Endothelial cell of umbilical vein (primary cell): ENCODE measurements around the gene PLXNA3. TPM values are rescaled to one million over a fixed set of nuclear protein-coding genes. Genes with fewer than 3 reads are reported as not detected.

Source experiments
- BruUV-seq: library from RNA; stranded (reverse); fragments of 400-500 nt; replicated peaks from 2 replicates; lab custom pipeline; 2021; lab: Mats Ljungman, UMichigan
- CTCF ChIA-PET: fragments of 300-600, 350-600 bp; sonication (Branson Sonifier 250); formaldehyde crosslinking; loops from one replicate; lab custom pipeline; 2021; ENCODE audit warnings: antibody characterized with exemption, inconsistent platforms; lab: Charles Lee
- POLR2A ChIA-PET: fragments of 300-600, 350-600 bp; sonication (Branson Sonifier 250); formaldehyde crosslinking; loops from one replicate; lab custom pipeline; 2021; ENCODE audit warnings: antibody characterized with exemption, inconsistent platforms; lab: Charles Lee
- DNase-seq: peaks from one replicate; pipeline ENCODE4 v3.0.0-alpha.2; 2011; ENCODE audit warnings: low read depth, low spot score
- FAIRE-seq: peaks from 2 replicates; lab custom pipeline; 2011; peaks lifted over from hg19 to GRCh38; lab: Jason Lieb, UNC
- H2AFZ ChIP-seq: 2 replicates; pipeline ENCODE4 v1.6.0; 2012; ENCODE audit warnings: low read depth, low read length, control low read depth, inconsistent platforms
- H3K27ac ChIP-seq: 2 replicates; pipeline ENCODE4 v1.5.1; 2011; ENCODE audit warnings: low read depth, mild to moderate bottlenecking, control low read depth, low read length, moderate library complexity; ENCODE audit not compliant: insufficient read depth
- H3K27me3 ChIP-seq, 2 experiments: 2 replicates each; pipeline versions ENCODE4 v1.6.0 to v1.6.1; 2011; ENCODE audit warnings: low read length in 2 of 2, mixed read lengths in 1 of 2; ENCODE audit not compliant: control insufficient read depth in 2 of 2, insufficient read depth in 2 of 2
- H3K36me3 ChIP-seq, 2 experiments: 2 replicates in 1 of 2; 3 replicates in 1 of 2; pipeline ENCODE4 v1.5.1; 2011; ENCODE audit warnings: low read length in 2 of 2, mild to moderate bottlenecking in 1 of 2, moderate library complexity in 1 of 2; ENCODE audit not compliant: control insufficient read depth in 2 of 2, insufficient read depth in 2 of 2; ENCODE audit errors: extremely low read depth in 1 of 2
- H3K4me1 ChIP-seq: 3 replicates; pipeline ENCODE4 v1.5.1; 2011; ENCODE audit warnings: mild to moderate bottlenecking, low read length; ENCODE audit not compliant: control insufficient read depth, insufficient read depth; ENCODE audit errors: extremely low read depth
- H3K4me2 ChIP-seq: 2 replicates; pipeline ENCODE4 v1.6.1; 2011; ENCODE audit warnings: low read length, control low read depth, mixed read lengths; ENCODE audit not compliant: insufficient read depth
- H3K4me3 ChIP-seq, 3 experiments: fragments of 200-600 bp in 1 of 3; sonication (generic), shearing (Covaris generic) in 1 of 3; replicated peaks in 1 of 3; 2 replicates each; pipeline ENCODE4 v1.5.1; 2011 to 2016; ENCODE audit warnings: control low read depth in 3 of 3, low read length in 3 of 3, mild to moderate bottlenecking in 2 of 3, inconsistent platforms in 1 of 3, low read depth in 1 of 3, moderate library complexity in 1 of 3; ENCODE audit not compliant: insufficient read depth in 1 of 3
- H3K79me2 ChIP-seq: 2 replicates; pipeline ENCODE4 v1.6.0; 2012; ENCODE audit warnings: low read length, inconsistent platforms; ENCODE audit not compliant: control insufficient read depth, insufficient read depth
- H3K9ac ChIP-seq: replicated peaks from 2 replicates; pipeline ENCODE3; 2011; ENCODE audit warnings: low read length, control low read depth; ENCODE audit not compliant: insufficient read depth; ENCODE audit errors: extremely low read depth
- H3K9me1 ChIP-seq: replicated peaks from 3 replicates; pipeline ENCODE4 v1.6.0; 2011; ENCODE audit warnings: mild to moderate bottlenecking, low read length; ENCODE audit not compliant: control insufficient read depth, insufficient read depth; ENCODE audit errors: extremely low read depth
- H3K9me3 ChIP-seq: replicated peaks from 2 replicates; pipeline ENCODE4 v1.5.1; 2012; ENCODE audit warnings: low read length, inconsistent platforms; ENCODE audit not compliant: control insufficient read depth, insufficient read depth
- H4K20me1 ChIP-seq: replicated peaks from 2 replicates; pipeline ENCODE3; 2011; ENCODE audit warnings: mild to moderate bottlenecking, low read length; ENCODE audit not compliant: control insufficient read depth, insufficient read depth; ENCODE audit errors: extremely low read depth
- EZH2 ChIP-seq: IDR thresholded peaks from 2 replicates; pipeline ENCODE4 v1.6.1; 2012; ENCODE audit warnings: borderline replicate concordance, low read depth, mild to moderate bottlenecking, moderate library complexity, low read length, inconsistent platforms; ENCODE audit not compliant: severe bottlenecking
- FOS ChIP-seq: IDR thresholded peaks from 2 replicates; pipeline ENCODE4 v1.6.1; 2011; ENCODE audit warnings: mild to moderate bottlenecking, low read length, moderate library complexity, borderline replicate concordance; ENCODE audit not compliant: insufficient read depth
- GATA2 ChIP-seq: IDR thresholded peaks from 2 replicates; pipeline ENCODE4 v1.7.0; 2011; ENCODE audit warnings: low read depth, mild to moderate bottlenecking, moderate library complexity, mixed read lengths, low read length; ENCODE audit not compliant: insufficient read length, insufficient read depth
- JUN ChIP-seq: IDR thresholded peaks from 2 replicates; pipeline ENCODE4 v1.6.1; 2011; ENCODE audit warnings: borderline replicate concordance, low read depth; ENCODE audit not compliant: insufficient read length, insufficient read depth
- MYC ChIP-seq: IDR thresholded peaks from one replicate; pipeline ENCODE4 v1.6.1; 2011; ENCODE audit warnings: mild to moderate bottlenecking, low read depth, low read length
- POLR2A ChIP-seq: IDR thresholded peaks from 2 replicates; pipeline ENCODE4 v1.6.1; 2012; ENCODE audit warnings: low read depth, mild to moderate bottlenecking, control low read depth, low read length
- POLR2AphosphoS5 ChIP-seq: IDR thresholded peaks from 2 replicates; pipeline ENCODE4 v1.6.1; 2012; ENCODE audit warnings: low read depth, mild to moderate bottlenecking, control low read depth, low read length, moderate library complexity; ENCODE audit not compliant: insufficient read depth
- dilution Hi-C: fragments of 300-500 bp; cut with MboI; formaldehyde crosslinking; loops from one replicate; pipeline ENCODE4 v1.15.0; 2019; ENCODE audit warnings: low sequenced_read_pairs; ENCODE audit not compliant: extremely low pct_ligation_motif_present
- intact Hi-C: fragments of 100-400 bp; cut with micrococcal nuclease; formaldehyde crosslinking; loops from one replicate; pipeline ENCODE4 v1.10.0; 2022
- polyA plus RNA-seq, 4 experiments: library from polyadenylated mRNA; depleted of rRNA in 3 of 4; stranded (reverse) in 3 of 4; unstranded in 1 of 4; fragments of >200 nt; gene quantifications; 2 replicates each; pipeline versions ENCODE4 v1.2.1 to v1.2.3, GENCODE V29; 2011 to 2012; ENCODE audit warnings: missing spikeins in 1 of 4
- total RNA-seq: library from RNA; stranded (reverse); gene quantifications from 2 replicates; pipeline ENCODE4 v1.2.3, GENCODE V29; 2021
- TF ChIP-seq, protein P1 (sequence below), 2 donors: IDR thresholded peaks; 1 replicate in 1 of 2; 2 replicates in 1 of 2; pipeline ENCODE4 v1.5.1; 2011; ENCODE audit warnings: low read length in 2 of 2, mild to moderate bottlenecking in 2 of 2, moderate library complexity in 2 of 2, control low read depth in 1 of 2, inconsistent platforms in 1 of 2, low read depth in 1 of 2; ENCODE audit not compliant: insufficient read depth in 1 of 2; ENCODE audit errors: extremely low read depth in 1 of 2
- TF ChIP-seq, protein P2 (sequence below): IDR thresholded peaks from 2 replicates; pipeline ENCODE4 v1.6.1; 2011; ENCODE audit not compliant: insufficient read depth, insufficient read length

Gene PLXNA3
- total and polyA plus RNA-seq, 2 donors (not counting 3 experiments of a cell fraction or from before 2014, with no cell fraction given) = 56.8 to 58.6 TPM

DNA sequence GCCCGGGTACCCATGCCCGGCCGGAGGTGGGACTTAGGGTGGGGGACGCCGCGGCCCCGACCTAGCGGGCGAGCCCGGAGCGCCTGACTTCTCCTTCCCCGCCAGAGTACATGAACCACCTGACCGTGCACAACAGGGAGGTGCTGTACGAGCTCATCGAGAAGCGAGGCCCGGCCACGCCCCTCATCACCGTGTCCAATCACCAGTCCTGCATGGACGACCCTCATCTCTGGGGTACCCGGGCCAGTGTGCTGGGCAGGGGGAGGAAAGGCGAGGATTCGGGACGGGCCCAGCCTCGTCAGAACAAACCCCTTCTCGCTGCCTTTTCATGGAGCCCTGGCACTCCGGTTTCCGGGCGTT, 46.1 kb upstream of the PLXNA3 start:
- H3K4me2 ChIP-seq = peak overlapping the region; percentile 69
- DNase-seq = peak; percentile 61
- H3K4me3 ChIP-seq = peak overlapping the region; percentile 15 to 48 (median 40)
- peaks cover 14% of the 10 kb centered on the region for H3K79me2 ChIP-seq
- H2AFZ ChIP-seq = peak overlapping the region; percentile 14
- CTCF ChIA-PET = interaction anchor here (0.9 to 1.1 kb wide), 3 partner anchors 13 to 16 kb away, joined by 3 to 5 read pairs (median 4); partner anchors contain the start of gene ATP6AP1
- dilution Hi-C loops = no loop called here
- no peaks in the 10 kb centered on the region for H3K27me3 ChIP-seq
- BruUV-seq = no TSS peak
- H3K9me1 ChIP-seq = no peaks in the 10 kb centered on the region
- H3K9ac ChIP-seq = peak overlapping the region; percentile 60
- no peaks in the 10 kb centered on the region for H3K9me3 ChIP-seq
- no peaks in the 10 kb centered on the region for H4K20me1 ChIP-seq
- POLR2A ChIA-PET = no interaction called here
- H3K36me3 ChIP-seq = no peaks in the 10 kb centered on the region
- intact Hi-C loops = no loop called here
- peak; percentile 95 for FAIRE-seq
- TF ChIP-seq POLR2AphosphoS5 (no peak), POLR2A (no peak), JUN (no peak), FOS (no peak), GATA2 (no peak), MYC (no peak), EZH2 (no peak)
- TF ChIP-seq, protein P1, sequence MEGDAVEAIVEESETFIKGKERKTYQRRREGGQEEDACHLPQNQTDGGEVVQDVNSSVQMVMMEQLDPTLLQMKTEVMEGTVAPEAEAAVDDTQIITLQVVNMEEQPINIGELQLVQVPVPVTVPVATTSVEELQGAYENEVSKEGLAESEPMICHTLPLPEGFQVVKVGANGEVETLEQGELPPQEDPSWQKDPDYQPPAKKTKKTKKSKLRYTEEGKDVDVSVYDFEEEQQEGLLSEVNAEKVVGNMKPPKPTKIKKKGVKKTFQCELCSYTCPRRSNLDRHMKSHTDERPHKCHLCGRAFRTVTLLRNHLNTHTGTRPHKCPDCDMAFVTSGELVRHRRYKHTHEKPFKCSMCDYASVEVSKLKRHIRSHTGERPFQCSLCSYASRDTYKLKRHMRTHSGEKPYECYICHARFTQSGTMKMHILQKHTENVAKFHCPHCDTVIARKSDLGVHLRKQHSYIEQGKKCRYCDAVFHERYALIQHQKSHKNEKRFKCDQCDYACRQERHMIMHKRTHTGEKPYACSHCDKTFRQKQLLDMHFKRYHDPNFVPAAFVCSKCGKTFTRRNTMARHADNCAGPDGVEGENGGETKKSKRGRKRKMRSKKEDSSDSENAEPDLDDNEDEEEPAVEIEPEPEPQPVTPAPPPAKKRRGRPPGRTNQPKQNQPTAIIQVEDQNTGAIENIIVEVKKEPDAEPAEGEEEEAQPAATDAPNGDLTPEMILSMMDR (IDR thresholded peaks at IDR 0.05; ENCODE audit: extremely low read depth in 1 of 2, insufficient read depth in 1 of 2, low read depth in 1 of 2, low read length in 2 of 2) = no peak
- TF ChIP-seq, protein P2, sequence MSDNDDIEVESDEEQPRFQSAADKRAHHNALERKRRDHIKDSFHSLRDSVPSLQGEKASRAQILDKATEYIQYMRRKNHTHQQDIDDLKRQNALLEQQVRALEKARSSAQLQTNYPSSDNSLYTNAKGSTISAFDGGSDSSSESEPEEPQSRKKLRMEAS = no peak
- peak overlapping the region; percentile 65 for H3K27ac ChIP-seq
- H3K4me1 ChIP-seq = peaks cover 22% of the 10 kb centered on the region
